Measurements from ENCODE around the gene MXI1.

- TF ChIP-seq CTCF (IDR thresholded peaks at IDR 0.05) (no peak), POLR2AphosphoS5 (IDR thresholded peaks at IDR 0.05; ENCODE audit: insufficient read depth in 1 of 2, low read depth in 1 of 2) (peak in 1 of 2 donors; percentile 40)
Measured at GRCh38 chr10:110190170-110190569, 17.2 kb upstream of the MXI1 start.
